Suppressor macrophage treated with lipopolysaccharide for 1 hour (primary cell): ENCODE data around the gene KCND1.

Experiments used
- DNase-seq, 3 donors: peaks; one replicate each; pipeline ENCODE4 v3.0.0-alpha.2; 2020 to 2022

KCND1 gene

DNA sequence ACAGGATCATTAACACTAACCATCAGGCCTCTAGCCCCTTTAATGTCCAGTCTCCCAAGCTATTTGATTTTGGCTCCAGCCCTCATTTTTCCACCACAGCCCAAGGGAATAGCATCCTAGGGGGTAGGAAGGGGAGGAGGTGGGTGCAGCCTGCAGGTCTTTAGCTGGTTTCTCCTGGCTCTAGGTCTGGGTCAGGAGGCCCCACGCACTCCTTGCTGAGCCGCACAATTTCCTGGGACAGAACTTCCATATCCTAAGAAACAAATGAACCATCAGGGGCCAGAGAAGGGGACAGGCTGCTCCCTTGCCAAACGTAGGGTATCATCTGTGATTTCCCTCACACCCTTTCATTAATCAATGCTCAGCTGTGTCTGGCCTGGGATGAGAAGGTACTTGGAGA lies 2.4 kb upstream of the KCND1 start:
- DNase-seq, result no peak

DNA sequence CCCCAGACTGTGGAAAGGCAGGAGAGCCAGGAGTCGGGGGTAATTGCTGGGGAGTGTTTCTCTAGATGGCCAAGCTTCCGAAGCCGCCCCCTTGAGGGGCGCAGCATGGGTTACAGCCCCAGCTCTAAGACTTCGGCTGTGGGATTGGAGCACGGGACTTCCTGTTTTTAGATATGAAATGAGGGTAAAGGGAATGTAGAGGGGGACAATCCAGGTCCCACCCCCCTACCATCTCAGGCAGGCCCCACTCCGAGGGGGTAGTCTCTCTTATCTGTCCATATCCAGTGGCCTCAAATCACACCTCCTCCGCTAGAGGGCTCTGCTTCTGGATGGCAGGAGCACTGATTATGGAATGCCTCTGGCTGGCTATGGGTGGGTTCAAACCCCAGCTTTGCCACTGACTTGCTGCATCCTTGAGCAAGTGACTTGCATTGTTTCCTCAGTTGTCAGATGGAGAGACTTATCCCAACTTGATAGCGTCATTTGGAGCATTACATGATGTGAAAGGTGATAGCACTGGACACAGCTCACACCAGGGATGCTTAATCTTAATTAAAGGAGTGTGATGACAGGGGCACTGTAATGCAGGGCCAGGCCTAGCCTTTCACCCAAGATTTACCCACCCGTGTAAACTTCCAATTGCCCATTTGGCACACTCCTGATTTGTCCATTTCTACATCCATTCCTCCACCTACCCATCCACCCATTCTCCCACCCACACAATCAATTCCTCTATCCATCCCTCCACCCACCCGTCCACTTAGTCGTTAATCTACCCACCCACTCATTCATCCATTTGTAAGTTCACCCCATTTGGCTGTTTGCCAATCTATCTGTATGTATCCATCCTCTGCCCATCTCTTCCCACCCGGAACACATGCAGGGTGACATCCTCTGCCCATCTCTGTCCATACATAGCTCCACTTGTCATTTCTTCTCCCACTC lies 848 bp upstream of the KCND1 start:
- DNase-seq, result peak; percentile 41 to 47 (median 41)

DNA sequence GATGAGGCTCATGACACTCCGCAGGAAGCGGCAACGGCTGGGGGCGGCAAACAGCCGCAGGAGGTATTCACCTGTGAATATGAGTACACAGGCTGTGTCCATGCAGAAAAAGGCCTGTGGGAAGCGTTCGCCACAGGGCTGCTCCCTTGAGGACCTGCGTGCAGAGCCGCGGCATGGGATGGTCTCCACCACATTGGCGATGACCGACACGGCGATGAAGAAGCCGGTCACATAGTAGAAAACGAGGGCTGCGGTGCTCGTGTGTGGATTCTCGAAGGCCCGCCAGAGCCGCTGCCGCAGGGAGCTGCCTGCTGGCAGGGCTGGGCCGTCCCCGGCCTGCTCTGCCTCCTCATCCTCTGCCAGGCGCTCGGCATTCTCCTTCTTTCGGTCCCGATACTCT lies 2.2 kb downstream of the KCND1 start:
- no peak for DNase-seq

DNA sequence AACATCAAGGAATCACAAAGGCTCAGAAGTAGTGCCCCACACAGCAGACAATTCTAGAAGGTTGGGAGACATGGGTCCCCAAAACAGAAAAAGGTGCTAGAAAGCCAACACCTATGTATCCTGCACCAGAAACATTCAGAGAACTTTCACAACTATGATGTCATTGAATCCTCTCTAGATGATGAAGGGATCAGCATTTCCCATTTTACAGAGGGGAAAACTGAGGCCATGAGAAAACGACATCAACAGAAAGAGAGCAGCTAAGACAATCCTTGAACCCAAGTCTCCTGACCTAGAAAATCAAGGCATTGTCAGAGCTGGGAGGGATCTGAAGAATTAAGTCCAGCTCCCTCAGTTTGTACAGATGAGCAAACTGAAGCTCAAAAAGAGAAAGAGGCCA lies 3.3 kb downstream of the KCND1 start:
- DNase-seq, result no peak

DNA sequence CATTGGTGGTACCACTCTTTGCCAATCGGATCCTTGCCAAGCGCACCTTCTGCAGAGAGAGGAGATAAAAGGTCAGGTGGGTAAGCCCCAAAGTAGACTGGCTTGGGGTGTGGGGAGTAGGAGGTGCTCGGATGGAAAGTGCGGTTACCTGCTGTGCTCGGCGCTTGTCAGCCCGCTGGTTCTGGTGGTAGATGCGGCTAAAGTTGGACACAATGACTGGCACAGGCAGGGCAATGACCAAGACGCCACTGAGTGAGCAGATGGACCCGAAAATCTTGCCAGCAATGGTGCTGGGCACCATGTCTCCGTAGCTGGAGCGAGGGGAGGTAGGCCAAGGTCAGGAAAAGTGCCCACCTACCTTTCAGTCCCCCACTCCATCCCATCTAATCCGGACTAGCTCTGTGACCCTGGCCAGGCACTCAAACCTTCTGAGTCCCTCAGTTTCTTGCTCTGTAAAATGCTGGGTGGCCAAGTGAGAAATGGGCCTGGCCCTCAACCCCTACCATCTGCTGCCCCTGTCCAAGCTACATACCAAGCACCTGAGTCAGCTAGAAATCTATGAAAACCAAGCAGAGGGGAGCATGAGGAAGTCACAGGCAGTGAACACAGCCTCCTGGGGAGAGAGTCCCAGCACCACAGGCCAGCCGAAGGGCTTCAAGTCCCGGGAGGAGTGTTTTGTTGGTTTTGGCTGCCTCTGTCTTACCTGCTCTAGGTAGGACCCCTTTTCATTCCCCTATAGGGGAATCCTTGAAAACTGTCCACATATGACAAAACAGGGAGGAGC lies 4.7 kb downstream of the KCND1 start:
- DNase-seq, result no peak

DNA sequence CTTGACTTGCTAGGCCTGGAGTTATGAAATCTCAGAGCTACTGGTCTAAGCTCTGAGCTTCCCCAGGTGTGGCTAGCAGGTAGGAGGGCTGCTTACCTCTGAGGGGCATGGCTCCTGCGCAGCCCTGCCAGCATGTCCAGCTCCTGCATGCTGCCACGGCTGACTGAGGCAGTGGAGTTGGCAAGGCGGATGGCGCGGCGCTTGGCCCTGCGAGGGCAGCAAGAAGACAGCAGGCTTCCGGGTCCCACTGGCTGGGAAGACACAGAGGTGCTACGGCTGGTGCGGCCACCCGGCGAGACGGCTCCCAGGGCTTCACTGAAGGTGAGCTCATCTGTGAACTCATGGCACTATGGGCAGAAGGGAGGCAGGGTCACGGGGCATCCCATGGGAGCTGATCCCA lies 5.7 kb downstream of the KCND1 start:
- no peak for DNase-seq

DNA sequence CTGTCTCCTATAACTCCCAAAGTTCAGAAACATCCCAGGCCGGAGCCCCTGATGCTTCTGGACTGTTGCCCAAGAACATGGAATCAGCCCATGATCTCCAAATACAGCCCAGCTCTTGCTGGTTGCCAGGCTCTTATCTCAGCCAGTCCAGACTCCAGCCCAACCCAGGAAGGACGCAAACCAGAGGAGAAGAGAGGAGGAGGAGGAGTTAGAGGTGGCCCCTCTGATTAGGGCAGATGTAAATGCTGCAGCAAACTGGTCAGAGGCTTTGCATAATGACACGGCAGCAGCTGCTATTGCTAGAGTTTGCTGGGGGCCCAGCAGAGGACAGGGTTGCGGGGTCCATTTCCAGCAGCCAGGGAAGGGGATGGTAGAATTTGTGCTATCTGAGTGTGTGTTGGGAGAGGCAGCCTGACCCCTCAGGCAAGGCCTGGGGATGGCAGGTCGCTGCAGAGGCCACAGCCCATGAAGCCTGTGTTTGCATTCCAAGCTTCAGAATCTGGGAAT lies 10.0 kb downstream of the KCND1 start:
- DNase-seq, result no peak

DNA sequence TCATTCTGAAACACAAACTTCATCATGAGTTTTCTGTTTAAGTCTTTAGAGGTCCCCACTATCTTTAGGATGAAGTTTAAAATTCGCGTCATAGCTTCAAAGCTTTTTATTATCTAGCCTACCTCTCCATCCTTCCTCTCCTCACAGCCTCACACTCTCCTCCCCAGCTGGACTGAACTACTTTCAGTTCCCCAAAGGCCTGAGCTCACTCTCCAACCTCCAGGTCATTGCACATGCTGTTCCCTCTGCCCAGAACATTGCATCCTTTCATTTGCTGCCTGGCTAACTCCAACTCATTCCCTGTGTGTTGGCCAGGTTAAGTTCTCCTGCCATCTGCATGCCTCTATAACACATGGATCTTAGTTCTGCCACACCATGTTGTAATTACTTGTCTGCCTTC lies 11.4 kb downstream of the KCND1 start:
- DNase-seq, result peak; percentile 33 to 44 (median 38)

DNA sequence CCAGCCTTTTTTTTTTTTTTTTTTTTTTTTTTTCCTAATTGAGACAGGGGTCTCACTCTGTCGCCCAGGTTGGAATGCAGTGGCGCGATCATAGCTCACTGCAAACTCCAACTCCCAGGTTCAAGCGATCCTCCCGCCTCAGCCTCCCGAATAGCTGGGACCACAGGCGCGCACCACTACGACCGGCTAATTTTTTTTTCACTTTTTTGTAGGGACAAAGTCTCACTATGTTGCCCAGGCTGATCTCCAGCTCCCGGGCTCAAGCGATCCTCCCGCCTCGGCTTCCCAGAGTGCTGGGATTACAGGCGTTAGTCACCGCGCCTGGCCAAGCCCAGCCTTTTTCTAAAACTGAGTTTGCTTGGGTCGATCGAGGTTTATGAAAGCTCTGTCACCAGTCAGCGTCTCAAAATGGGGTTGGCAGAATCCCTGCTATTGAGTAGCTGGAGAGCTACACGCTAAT lies 13.0 kb downstream of the KCND1 start:
- peak; percentile 34 to 44 (median 40) for DNase-seq

DNA sequence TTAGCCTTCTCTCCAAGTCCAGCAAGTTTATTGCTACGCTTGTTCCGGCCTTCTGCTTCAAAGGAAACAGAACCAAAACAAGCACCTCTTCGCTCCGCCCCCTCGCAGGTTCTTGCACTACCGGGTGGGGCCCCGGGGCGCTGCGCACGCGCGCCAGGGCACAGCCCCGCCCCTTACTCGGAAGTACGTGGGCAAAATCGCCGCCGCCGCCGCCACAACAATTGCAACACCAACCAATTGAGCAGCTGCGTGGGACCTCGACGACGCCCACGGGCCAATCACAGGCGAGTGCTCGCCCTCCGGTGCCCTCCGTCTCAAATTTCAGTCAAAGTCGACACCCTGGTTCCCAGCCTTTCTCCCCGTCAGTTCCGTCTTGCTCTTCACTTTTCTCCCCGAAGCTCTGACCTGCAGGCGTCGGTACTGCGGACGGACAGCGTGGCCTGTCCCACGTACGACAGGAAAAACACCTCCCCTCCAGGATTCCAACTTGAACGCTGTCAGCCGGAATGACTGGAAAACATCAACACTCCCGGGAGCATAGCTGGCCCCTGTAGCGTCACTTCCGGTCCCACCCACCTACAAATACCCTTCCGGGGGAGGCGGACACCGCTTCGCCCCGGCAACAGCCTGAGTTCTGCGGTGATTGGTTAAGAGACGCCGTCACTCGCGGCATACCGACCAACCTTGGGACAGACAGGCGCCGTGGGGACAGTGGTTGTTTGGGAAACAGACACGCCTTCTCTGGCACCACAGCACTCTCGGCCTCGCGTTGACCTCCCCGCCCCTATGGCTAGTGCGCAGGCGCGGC lies 13.6 kb downstream of the KCND1 start:
- DNase-seq, result peak; percentile 94 to 95 (median 95)

DNA sequence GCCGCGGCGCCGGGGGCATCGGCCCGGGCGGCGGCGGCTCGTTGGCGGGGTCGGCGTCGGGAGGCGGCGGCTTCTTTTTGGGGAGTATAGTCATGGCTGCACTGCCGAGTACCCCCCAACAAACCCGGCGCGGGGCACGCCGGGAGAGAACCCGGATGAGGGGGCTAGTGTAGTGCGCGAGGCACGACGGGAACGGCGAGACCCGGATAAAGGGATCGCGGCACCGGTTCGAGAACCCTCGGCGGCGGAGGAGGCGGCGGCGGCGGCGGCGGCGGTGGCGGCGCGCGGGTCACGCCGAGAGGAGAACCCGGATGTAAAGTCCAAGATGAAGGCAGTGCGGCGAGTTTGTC lies 14.2 kb downstream of the KCND1 start, which contains the start of gene OTUD5:
TSS of gene OTUD5 (minus strand) at position 131 of the 350 bp plus-strand sequence. CDS start at position 94, 37 bp downstream.
- peak in 2 of 3 donors; percentile 62 to 78 for DNase-seq

DNA sequence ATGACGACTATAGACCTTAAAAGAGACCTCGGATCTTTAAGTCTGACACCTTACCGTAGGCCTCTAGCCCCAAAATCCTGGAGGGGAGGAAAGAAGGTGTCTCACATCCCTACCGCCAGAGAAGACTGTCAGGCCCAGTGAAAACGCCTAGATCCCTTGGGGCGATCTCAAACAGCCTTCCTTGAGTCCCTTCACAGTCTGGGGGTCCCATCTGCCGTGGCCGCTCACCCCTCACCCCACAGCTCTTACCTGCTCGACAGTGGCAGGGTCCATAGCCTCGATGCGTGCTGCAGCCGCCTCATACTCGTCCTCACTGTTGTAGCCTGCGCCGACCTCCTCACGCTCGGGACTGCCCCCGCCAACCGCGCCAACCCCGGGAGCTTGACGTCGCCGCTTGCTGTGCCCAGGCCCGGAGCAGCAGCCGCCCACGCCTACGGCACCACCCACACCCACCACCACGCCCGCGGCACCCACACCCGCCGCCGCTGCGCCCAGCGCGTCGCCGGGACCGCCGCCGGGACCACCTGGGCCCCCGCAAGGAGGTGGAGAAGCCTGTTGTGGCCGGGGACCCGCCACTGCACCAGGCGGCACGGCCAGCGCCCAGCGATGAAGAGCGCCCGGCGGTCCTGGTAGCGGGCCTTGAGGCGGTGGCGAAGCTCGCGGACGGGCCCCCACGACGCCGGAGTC lies 14.8 kb downstream of the KCND1 start:
- DNase-seq, result peak; percentile 53 to 70 (median 53)

DNA sequence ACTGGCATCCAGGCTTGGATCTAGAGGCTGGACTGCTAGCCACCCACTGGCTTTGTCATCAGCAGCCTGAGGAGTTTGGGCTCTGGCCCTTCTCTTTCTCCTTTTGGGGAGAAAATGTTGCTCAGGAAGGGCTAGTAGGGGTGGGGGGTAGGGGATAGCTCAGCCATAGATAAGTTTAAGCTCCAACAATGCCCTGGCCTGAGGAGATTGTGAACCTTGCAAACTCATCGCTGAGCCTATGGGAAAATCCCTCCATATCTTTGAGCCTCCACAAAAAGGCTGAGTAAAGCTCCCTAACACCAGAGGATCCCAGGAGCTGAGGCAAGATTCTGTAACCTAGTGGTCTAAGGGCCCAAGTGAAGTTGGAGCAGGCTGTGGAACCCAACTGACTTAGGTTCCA lies 23.1 kb downstream of the KCND1 start:
- DNase-seq, result no peak

DNA sequence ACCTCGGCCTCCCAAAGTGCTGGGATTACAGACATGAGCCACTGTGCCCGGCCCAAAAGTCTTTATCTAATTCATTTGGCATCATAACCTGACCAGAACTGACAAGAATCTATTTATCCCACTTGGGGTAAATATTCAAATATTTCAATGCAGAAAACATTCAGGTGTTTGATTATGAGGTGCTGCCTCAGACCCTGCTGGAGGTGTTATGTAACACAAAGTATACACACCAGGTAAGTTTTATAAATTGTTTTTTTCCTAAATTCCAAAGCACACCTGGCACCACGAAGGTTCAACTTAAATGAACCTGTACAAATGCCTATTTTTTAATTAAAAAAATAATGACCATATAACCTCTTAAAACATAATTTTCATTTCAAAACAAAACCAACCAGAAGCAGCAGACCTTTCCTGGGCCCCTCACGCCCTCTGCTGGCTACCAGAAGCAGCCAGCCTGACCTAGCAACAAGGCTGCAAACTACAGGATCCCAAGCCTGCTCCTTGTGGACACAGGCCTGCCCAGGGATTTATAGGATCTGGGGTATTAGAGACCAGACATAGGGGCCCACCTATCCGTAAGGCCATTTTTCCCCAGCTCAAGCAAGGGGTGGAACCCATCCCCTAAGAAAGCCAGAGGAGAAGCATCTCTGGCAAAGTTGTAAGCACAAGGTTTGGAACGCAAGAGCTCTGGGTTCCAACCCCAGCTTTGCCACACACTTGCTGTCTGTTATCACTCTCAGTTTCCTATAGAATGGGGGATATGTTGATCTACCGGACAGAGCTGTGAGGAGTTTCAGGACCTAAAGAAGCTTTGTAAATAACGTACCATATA lies 25.9 kb downstream of the KCND1 start:
- peak; percentile 62 to 73 (median 64) for DNase-seq

DNA sequence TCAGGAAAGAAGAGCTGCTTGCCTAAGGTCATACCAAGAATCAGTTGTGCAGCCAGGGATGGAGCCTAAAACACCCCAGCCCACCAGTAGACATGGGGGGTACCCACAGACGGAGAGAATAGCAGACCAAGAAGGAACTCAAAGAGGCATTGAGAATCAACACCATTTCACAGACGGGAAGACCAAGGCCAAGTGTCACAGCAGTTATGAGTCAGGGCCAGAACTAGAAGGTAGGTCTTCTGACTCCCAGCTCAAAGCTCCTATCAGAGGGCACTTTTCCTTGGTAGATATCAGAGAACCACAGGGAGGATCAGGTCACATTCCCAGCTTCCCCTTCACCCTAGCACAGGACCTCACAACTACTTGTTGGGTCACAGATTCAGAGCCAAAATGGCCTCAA lies 28.7 kb downstream of the KCND1 start:
- DNase-seq, result no peak

DNA sequence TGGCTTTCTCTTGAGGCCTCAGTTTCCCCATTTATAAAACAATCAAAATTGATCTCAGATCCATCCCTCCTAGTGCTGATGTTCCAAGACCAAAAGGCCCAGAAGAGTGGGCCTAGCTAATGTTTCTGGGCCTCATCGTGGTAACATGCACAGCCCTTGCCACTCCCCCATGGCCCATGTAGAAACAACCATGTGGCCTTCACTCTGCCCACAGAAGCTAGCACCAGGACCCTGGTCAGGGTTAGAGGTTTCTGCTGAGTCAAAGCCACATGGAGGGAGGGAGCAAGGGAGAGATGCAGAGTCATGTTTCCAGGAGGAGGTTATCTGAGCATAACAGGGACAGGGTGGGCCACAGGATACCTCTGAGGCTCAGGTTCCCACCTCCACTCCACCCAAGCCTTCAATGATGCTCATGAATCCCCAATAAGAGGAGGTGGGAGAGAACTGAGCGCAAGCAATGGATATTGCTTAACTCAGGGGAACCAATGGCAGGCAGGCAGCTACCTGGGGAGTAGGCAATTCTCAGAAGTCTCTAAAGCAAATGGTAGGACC lies 31.2 kb downstream of the KCND1 start:
- no peak for DNase-seq

DNA sequence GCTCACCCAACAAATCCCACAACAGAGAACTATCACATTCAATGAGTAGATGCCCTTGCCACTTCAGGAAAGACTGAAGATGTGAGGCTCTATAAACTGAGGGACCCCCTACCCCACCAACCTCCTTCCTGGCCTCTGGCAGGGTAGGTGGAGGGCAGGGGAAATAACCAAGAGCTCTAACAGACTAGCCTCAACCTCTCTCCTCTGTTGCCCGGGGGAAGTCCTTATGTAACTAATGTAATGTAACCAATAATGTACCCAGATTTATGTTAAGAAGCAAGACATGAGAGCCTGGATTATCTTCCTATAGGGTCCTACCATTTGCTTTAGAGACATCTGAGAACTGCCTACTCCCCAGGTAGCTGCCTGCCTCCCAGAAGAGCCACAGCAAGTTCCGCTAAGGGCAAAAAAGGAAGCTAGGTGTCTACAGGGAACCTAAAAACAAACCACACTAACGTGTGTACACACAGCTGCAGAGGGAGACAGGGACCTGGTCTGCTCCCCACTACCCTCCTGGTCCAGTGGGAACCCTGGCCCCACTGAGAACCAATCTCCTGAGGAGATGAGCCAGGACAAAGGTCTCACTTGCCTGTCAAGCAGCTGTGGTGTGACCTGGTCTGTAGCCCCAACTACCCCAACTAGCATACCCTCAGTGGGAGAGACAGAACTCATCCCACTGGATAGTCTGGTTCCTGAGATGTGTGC lies 32.0 kb downstream of the KCND1 start:
- no peak for DNase-seq

DNA sequence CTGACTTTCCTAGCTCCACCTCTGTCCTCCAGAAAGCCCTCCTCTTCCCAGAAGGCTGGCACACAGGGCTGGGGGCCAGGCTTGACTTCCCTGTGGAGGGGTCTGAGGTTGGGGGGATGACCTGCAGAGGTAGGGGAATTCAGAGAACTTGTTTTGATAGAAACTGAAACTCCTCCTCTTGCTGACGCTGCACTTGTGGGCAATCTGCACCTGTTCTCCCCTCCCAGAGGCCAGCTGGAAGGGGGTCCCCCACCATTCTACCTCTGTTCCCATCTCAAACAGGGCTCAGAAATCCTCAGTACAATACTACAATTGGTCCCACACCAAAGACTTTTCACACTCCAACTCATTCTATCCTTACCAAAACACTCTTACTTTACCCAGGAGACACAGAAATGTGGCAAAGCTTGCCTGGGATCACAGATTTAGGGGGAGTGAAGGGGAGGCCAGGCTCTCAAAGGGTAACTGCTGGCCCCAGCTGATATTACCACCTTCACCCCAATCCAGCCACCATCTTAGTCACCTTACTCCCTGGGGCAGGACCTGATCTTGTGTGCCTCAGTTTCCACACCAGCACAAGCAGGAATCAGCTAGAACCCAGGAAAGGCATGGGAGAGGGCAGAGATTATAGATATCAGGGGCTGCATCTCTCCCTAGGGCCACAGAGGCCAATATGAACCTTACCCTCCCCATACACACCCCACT lies 32.8 kb downstream of the KCND1 start:
- DNase-seq, result no peak
